Testis (tissue), 2 donors: ENCODE results near the gene BTN3A1.

Experiments
- CTCF ChIP-seq, 3 experiments: fragments of 450-650 bp in 2 of 3; fragments of 200-600 bp in 1 of 3; sonication (generic) in 1 of 3; IDR thresholded peaks; one replicate each; pipeline ENCODE4 v1.5.1; 2016 to 2019; ENCODE audit warnings: antibody characterized with exemption in 3 of 3, mild to moderate bottlenecking in 2 of 3, moderate library complexity in 1 of 3
- POLR2A ChIP-seq: fragments of 450-650 bp; IDR thresholded peaks from one replicate; pipeline ENCODE4 v1.6.1; 2017; ENCODE audit warnings: antibody characterized with exemption, mild to moderate bottlenecking, moderate library complexity

GRCh38 chr6:26431258-26432172, 29.4 kb downstream of the BTN3A1 start:
- TF ChIP-seq CTCF (IDR thresholded peaks at IDR 0.05) (no peak), POLR2A (no peak)
